Gastrocnemius medialis (tissue), 4 donors: Measurements from ENCODE around the gene MRPL48. TPM values are rescaled to one million over a fixed set of nuclear protein-coding genes. Genes with fewer than 3 reads are reported as not detected.

Source experiments
- ATAC-seq, 2 donors: fragments of 150-250 bp; one replicate each; pipeline ENCODE4 v1.9.1; 2016
- DNase-seq, 2 donors: peaks; one replicate each; pipeline ENCODE4 v3.0.0-alpha.2; 2019
- H3K27ac ChIP-seq, 4 donors: fragments of 200-600 bp; sonication (generic); 1 replicate in 1 of 4; 2 replicates in 3 of 4; pipeline ENCODE4 v1.5.1; 2016 to 2018; ENCODE audit warnings: mild to moderate bottlenecking in 2 of 4, moderate library complexity in 1 of 4
- H3K27me3 ChIP-seq, 3 donors: fragments of 200-600 bp; sonication (generic) in 2 of 3; 1 replicate in 1 of 3; 2 replicates in 2 of 3; pipeline versions ENCODE4 v1.5.1 to v1.6.0; 2016 to 2019; ENCODE audit warnings: mild to moderate bottlenecking in 1 of 3, moderate library complexity in 1 of 3
- H3K36me3 ChIP-seq, 2 donors: fragments of 200-600 bp; sonication (generic) in 1 of 2; one replicate each; pipeline ENCODE4 v1.5.1; 2017 to 2018
- H3K4me1 ChIP-seq, 2 donors: fragments of 200-600 bp; sonication (generic) in 1 of 2; one replicate each; pipeline ENCODE4 v1.5.1; 2016 to 2017; ENCODE audit warnings: mild to moderate bottlenecking in 2 of 2
- H3K4me3 ChIP-seq, 4 donors: fragments of 200-600 bp; sonication (generic) in 3 of 4; 1 replicate in 1 of 4; 2 replicates in 3 of 4; pipeline ENCODE4 v1.5.1; 2016 to 2019; ENCODE audit warnings: mild to moderate bottlenecking in 2 of 4
- H3K9me3 ChIP-seq, 3 donors: fragments of 200-600 bp; sonication (generic) in 2 of 3; 1 replicate in 1 of 3; 2 replicates in 2 of 3; pipeline ENCODE4 v1.5.1; 2016 to 2019
- POLR2A ChIP-seq, 2 donors: fragments of 450-650 bp; IDR thresholded peaks; one replicate each; pipeline ENCODE4 v1.6.1; 2017; ENCODE audit warnings: antibody characterized with exemption in 2 of 2, mild to moderate bottlenecking in 2 of 2, moderate library complexity in 2 of 2
- in situ Hi-C, 4 donors: fragments of 200-750 bp; cut with MboI; loops; one replicate each; pipeline versions ENCODE4 v1.15.0 to v1.8.0; 2017; ENCODE audit warnings: low sequenced_read_pairs in 4 of 4
- intact Hi-C: fragments of 100-400 bp; cut with DNase I; formaldehyde crosslinking; loops from one replicate; pipeline ENCODE4 v1.15.1; 2023; ENCODE audit warnings: low total_unique reads
- total RNA-seq, 4 donors: library from RNA; depleted of rRNA; stranded (reverse); fragments of >200 nt; gene quantifications; one replicate each; pipeline versions ENCODE4 v1.1.0 to v1.2.3, GENCODE V29; 2016
- TF ChIP-seq, protein P1 (sequence below), 5 experiments: fragments of 450-650 bp in 3 of 5; fragments of 200-600 bp in 2 of 5; sonication (generic) in 2 of 5; IDR thresholded peaks in 4 of 5; conservative IDR thresholded peaks in 1 of 5; 1 replicate in 4 of 5; 2 replicates in 1 of 5; pipeline ENCODE4 v1.5.1; 2016 to 2019; ENCODE audit warnings: antibody characterized with exemption in 5 of 5, mild to moderate bottlenecking in 3 of 5, moderate library complexity in 3 of 5

Gene MRPL48
- total RNA-seq, 4 donors from 2014 or later: 9.0 to 29.1 (median 13.4) TPM

DNA sequence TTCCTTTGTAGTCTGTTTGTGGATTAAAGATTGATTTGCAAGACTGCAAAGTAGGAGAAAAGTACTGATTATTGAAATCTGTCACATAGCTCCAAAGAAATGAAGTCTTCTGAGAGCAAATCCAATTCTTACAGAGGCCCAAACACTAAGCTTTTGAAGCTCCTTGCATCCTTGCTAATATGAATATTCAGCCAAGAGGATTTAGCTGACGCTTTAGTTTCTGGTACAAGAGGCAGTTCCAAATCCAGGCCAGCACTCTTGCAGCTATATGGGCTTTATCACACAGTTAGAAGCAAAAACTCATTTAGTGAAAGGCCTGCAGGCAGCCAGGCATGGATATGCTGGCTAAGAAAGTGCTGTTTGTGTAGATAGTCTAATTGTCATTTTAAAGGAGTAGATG is 101.9 kb downstream of the MRPL48 start:
- no peaks in the 10 kb centered on the region for H3K27me3 ChIP-seq
- no peak overlapping the region for H3K4me3 ChIP-seq
- H3K9me3 ChIP-seq: no peaks in the 10 kb centered on the region
- in situ Hi-C loops: no loop called here
- no peak for DNase-seq
- no peaks in the 10 kb centered on the region for H3K4me1 ChIP-seq
- peaks cover 0 to 51% of the 10 kb centered on the region in 2 donors for H3K36me3 ChIP-seq
- intact Hi-C loops: no loop called here
- TF ChIP-seq, protein P1, sequence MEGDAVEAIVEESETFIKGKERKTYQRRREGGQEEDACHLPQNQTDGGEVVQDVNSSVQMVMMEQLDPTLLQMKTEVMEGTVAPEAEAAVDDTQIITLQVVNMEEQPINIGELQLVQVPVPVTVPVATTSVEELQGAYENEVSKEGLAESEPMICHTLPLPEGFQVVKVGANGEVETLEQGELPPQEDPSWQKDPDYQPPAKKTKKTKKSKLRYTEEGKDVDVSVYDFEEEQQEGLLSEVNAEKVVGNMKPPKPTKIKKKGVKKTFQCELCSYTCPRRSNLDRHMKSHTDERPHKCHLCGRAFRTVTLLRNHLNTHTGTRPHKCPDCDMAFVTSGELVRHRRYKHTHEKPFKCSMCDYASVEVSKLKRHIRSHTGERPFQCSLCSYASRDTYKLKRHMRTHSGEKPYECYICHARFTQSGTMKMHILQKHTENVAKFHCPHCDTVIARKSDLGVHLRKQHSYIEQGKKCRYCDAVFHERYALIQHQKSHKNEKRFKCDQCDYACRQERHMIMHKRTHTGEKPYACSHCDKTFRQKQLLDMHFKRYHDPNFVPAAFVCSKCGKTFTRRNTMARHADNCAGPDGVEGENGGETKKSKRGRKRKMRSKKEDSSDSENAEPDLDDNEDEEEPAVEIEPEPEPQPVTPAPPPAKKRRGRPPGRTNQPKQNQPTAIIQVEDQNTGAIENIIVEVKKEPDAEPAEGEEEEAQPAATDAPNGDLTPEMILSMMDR (IDR thresholded peaks at IDR 0.05 in 4 of 5, conservative IDR thresholded peaks at IDR 0.05 in 1 of 5): no peak
- TF ChIP-seq POLR2A (IDR thresholded peaks at IDR 0.05): no peak
- ATAC-seq: no peak
- no peak overlapping the region for H3K27ac ChIP-seq

DNA sequence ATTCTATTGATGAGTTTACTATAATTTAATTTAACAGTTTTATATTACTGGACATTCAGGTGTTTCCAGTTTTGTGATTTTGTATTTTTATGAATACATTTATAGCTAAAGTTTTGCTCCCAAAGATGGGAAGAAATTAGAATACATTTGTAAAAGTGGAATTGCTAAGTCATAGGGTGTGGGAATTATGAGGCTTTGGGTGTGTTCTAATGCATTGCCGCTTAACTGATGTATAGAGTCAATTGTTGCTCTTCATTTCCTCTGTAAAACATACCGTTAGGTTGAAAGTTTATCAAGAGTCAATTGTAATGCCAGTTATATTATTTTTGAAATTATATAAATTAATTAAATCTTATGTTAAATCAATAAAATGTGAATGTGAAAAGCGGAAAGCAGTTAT is 105.4 kb downstream of the MRPL48 start:
- TF ChIP-seq, protein P1 (IDR thresholded peaks at IDR 0.05 in 4 of 5, conservative IDR thresholded peaks at IDR 0.05 in 1 of 5): no peak
- TF ChIP-seq POLR2A (IDR thresholded peaks at IDR 0.05): no peak
- in situ Hi-C loops: no loop called here
- DNase-seq (no peak), ATAC-seq (no peak)
- Histone ChIP-seq H3K36me3 (peaks cover 0 to 41% of the 10 kb centered on the region in 2 donors), H3K4me1 (no peaks in the 10 kb centered on the region), H3K27me3 (no peaks in the 10 kb centered on the region), H3K9me3 (no peaks in the 10 kb centered on the region), H3K27ac (no peak overlapping the region), H3K4me3 (no peak overlapping the region)
- intact Hi-C loops: no loop called here

DNA sequence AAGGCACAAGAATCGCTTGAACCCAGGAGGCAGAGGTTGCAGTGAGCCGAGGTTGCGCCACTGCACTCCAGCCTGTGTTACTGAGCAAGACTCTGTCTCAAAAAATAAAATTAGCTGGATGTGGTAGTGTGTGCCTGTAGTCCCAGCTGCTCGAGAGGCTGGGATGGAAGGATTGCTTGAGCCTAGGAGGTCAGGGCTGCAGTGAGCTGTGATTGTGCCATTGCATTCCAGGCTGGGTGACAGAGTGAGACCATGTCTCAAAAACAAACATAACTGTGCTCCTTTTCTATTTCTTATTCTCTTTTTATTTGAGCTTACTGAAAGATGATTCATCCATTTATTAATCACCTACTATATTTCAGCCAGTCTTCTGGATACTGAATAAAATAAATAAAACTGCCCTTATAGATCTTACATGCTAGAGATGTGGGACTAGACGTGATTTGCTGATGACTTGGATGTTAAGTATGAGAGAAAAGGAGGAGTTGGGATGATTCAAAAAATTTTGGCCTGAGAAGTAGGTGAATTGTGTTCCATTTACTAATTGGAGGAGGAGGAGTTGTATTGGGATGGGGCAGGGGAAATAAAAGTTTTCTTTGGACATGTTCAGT is 107.2 kb downstream of the MRPL48 start:
- peaks cover 0 to 26% of the 10 kb centered on the region in 2 donors for H3K36me3 ChIP-seq
- no peak for ATAC-seq
- no peak for TF ChIP-seq POLR2A (IDR thresholded peaks at IDR 0.05)
- TF ChIP-seq, protein P1 (IDR thresholded peaks at IDR 0.05 in 4 of 5, conservative IDR thresholded peaks at IDR 0.05 in 1 of 5): no peak
- H3K4me3 ChIP-seq: no peak overlapping the region
- H3K4me1 ChIP-seq: no peaks in the 10 kb centered on the region
- in situ Hi-C loops (no loop called here), intact Hi-C loops (no loop called here)
- no peak overlapping the region for H3K27ac ChIP-seq
- H3K9me3 ChIP-seq: no peaks in the 10 kb centered on the region
- DNase-seq: no peak
- H3K27me3 ChIP-seq: no peaks in the 10 kb centered on the region

DNA sequence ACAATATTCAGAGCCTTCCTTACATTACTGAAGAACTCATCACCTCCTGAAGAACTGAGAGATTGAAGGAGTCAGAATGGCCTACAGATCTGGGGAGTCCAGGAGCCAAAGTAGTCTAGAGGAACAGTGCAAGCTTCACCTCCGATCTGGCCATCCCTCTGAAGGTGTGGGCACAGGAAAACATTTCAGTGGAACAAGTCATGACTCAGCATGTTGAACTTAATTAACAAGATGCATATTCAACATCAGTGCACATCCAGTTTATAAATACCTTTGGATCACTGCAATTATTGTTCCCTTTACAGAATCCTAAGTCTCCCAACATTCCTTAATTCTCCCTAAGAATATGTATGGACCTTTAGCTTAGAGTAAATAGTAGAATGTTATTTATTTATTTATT is 114.6 kb downstream of the MRPL48 start:
- intact Hi-C loops: no loop called here

More for the DNA sequence above, 114.6 kb downstream of the MRPL48 start:
- Histone ChIP-seq H3K4me3 (no peak overlapping the region), H3K4me1 (no peaks in the 10 kb centered on the region), H3K9me3 (no peaks in the 10 kb centered on the region), H3K27me3 (no peaks in the 10 kb centered on the region), H3K36me3 (peaks cover 0 to 15% of the 10 kb centered on the region in 2 donors), H3K27ac (no peak overlapping the region)
- in situ Hi-C loops: no loop called here
- no peak for ATAC-seq
- DNase-seq: no peak
- TF ChIP-seq, protein P1 (IDR thresholded peaks at IDR 0.05 in 4 of 5, conservative IDR thresholded peaks at IDR 0.05 in 1 of 5): no peak
- no peak for TF ChIP-seq POLR2A (IDR thresholded peaks at IDR 0.05)
